ENCODE measurements around the gene RPLP2. TPM values are rescaled to one million over a fixed set of nuclear protein-coding genes. Genes with fewer than 3 reads are reported as not detected.

Gene RPLP2
- total and polyA plus RNA-seq, 2 of the 4 experiments (the other 2 are of a cell fraction), result 59.9 to 1,897 TPM

GRCh38 chr11:766936-767210, 42.9 kb upstream of the RPLP2 start:
- H3K36me3 ChIP-seq (ENCODE audit: control insufficient read depth, insufficient read depth, low read length), result peaks cover 66% of the 10 kb centered on the region
- ChIA-PET POLR2A (ENCODE audit: unreplicated experiment) (no interaction called here), CTCF (no interaction called here)
- H4K91ac ChIP-seq (ENCODE audit: insufficient read depth, low read depth, low read length), result no peak overlapping the region
- H3K4ac ChIP-seq (ENCODE audit: low read depth, low read length), result no peak overlapping the region
- peaks cover 58% of the 10 kb centered on the region for H4K20me1 ChIP-seq (ENCODE audit: insufficient read depth, low read length)
- H3K18ac ChIP-seq (ENCODE audit: low read depth, low read length), result no peak overlapping the region
- H3K27me3 ChIP-seq (ENCODE audit: control insufficient read depth, insufficient read depth, low read length), result no peaks in the 10 kb centered on the region
- H3K9me1 ChIP-seq (ENCODE audit: insufficient read depth, low read length), result peaks cover 3% of the 10 kb centered on the region; the same call in 1 of the 2 replicates
- no peak overlapping the region for H2BK120ac ChIP-seq (ENCODE audit: low read depth, low read length)
- no peak overlapping the region for H4K5ac ChIP-seq (ENCODE audit: low read depth, low read length)
- no peak overlapping the region for H3K14ac ChIP-seq (replicated peaks; ENCODE audit: low read depth, low read length)
- no peak overlapping the region for H3K23ac ChIP-seq (ENCODE audit: low read depth, low read length)
- WGBS, 2 experiments (ENCODE audit: extremely low coverage in 2 of 2, insufficient read length in 1 of 2), result no CpG with 5 or more reads among the region's 2 CpGs
- no peak overlapping the region for H3K56ac ChIP-seq (ENCODE audit: extremely low read depth, insufficient read depth, low read length)
- H3K9ac ChIP-seq (ENCODE audit: low read depth, low read length), result no peak overlapping the region
- peaks cover 5% of the 10 kb centered on the region for H3K4me1 ChIP-seq (ENCODE audit: control insufficient read depth, insufficient read depth, low read length)
- no peak overlapping the region for H3K4me2 ChIP-seq (ENCODE audit: low read depth, low read length)
- intact Hi-C loops (cut with micrococcal nuclease) (no loop called here), dilution Hi-C loops (cut with HindIII; ENCODE audit: low sequenced_read_pairs, unreplicated experiment) (no loop called here), in situ Hi-C loops (cut with MboI; ENCODE audit: low sequenced_read_pairs) (no loop called here)
- H2AK5ac ChIP-seq (ENCODE audit: low read depth, low read length), result no peak overlapping the region
- no peak for ATAC-seq (ENCODE audit: low read depth)
- TF ChIP-seq, protein P1, sequence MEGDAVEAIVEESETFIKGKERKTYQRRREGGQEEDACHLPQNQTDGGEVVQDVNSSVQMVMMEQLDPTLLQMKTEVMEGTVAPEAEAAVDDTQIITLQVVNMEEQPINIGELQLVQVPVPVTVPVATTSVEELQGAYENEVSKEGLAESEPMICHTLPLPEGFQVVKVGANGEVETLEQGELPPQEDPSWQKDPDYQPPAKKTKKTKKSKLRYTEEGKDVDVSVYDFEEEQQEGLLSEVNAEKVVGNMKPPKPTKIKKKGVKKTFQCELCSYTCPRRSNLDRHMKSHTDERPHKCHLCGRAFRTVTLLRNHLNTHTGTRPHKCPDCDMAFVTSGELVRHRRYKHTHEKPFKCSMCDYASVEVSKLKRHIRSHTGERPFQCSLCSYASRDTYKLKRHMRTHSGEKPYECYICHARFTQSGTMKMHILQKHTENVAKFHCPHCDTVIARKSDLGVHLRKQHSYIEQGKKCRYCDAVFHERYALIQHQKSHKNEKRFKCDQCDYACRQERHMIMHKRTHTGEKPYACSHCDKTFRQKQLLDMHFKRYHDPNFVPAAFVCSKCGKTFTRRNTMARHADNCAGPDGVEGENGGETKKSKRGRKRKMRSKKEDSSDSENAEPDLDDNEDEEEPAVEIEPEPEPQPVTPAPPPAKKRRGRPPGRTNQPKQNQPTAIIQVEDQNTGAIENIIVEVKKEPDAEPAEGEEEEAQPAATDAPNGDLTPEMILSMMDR (conservative IDR thresholded peaks at IDR 0.05; ENCODE audit: low read depth, low read length), result no peak
- no peak for TF ChIP-seq RFX5 (IDR thresholded peaks at IDR 0.05; ENCODE audit: low read depth, low read length)
- no peak for TF ChIP-seq FOS (IDR thresholded peaks at IDR 0.05; ENCODE audit: low read depth, low read length)
- no peak for TF ChIP-seq MXI1 (IDR thresholded peaks at IDR 0.05; ENCODE audit: borderline replicate concordance, low read depth, low read length)
- no peak for TF ChIP-seq CHD1 (IDR thresholded peaks at IDR 0.05; ENCODE audit: low read depth, low read length)
- TF ChIP-seq BHLHE40 (IDR thresholded peaks at IDR 0.05; ENCODE audit: low read depth, low read length), result no peak
- no peak for TF ChIP-seq ELK1 (IDR thresholded peaks at IDR 0.05; ENCODE audit: borderline replicate concordance, low read depth, low read length)
- TF ChIP-seq CEBPB (IDR thresholded peaks at IDR 0.05; ENCODE audit: low read depth, low read length), result no peak
- no peak for TF ChIP-seq SMC3 (IDR thresholded peaks at IDR 0.05; ENCODE audit: low read depth, low read length)
- TF ChIP-seq NFE2L2 (IDR thresholded peaks at IDR 0.05; ENCODE audit: low read depth, low read length), result no peak
- TF ChIP-seq MAFK (IDR thresholded peaks at IDR 0.05; ENCODE audit: low read depth, low read length), result no peak
- TF ChIP-seq POLR2A (IDR thresholded peaks at IDR 0.05; ENCODE audit: low read depth, low read length), result no peak
- H3K4me3 ChIP-seq (ENCODE audit: insufficient read depth, low read depth, low read length), result no peak overlapping the region
- H2BK5ac ChIP-seq (ENCODE audit: low read depth, low read length, poor library complexity, severe bottlenecking), result no peak overlapping the region
- no peak for DNase-seq
- H3K27ac ChIP-seq (ENCODE audit: insufficient read depth, low read length), result no peak overlapping the region
- H3K79me1 ChIP-seq (ENCODE audit: low read depth in 1 of 2, low read length in 2 of 2), result peaks cover 9 to 50% of the 10 kb centered on the region in 2 experiments
- H2AFZ ChIP-seq (replicated peaks; ENCODE audit: low read length, poor library complexity), result no peak overlapping the region
- H2BK20ac ChIP-seq (ENCODE audit: low read depth, low read length), result no peak overlapping the region
- no peak overlapping the region for H2BK15ac ChIP-seq (ENCODE audit: low read depth, low read length)
- H2AK9ac ChIP-seq (replicated peaks; ENCODE audit: low read depth, low read length, poor library complexity), result no peak overlapping the region
- BruUV-seq (replicated peaks), result no TSS peak
- H3K9me3 ChIP-seq (ENCODE audit: control insufficient read depth, insufficient read depth, low read length), result no peaks in the 10 kb centered on the region
- no peak overlapping the region for H4K8ac ChIP-seq (ENCODE audit: low read depth in 2 of 2, low read length in 2 of 2)
